Adrenal gland (tissue), 12 donors: ENCODE measurements around the gene FFAR1. TPM values are rescaled to one million over a fixed set of nuclear protein-coding genes. Genes with fewer than 3 reads are reported as not detected.

ENCODE experiments used
- DNase-seq, 7 donors: peaks; one replicate each; pipeline ENCODE4 v3.0.0-alpha.2; 2019 to 2020
- H3K27ac ChIP-seq, 5 donors: fragments of 200-600 bp; sonication (generic) in 4 of 5; 1 replicate in 3 of 5; 2 replicates in 2 of 5; pipeline versions ENCODE4 v1.5.1 to v1.8.0; 2016 to 2020; ENCODE audit warnings: mild to moderate bottlenecking in 1 of 5
- H3K27me3 ChIP-seq: fragments of 200-600 bp; 2 replicates; pipeline ENCODE4 v1.8.0; 2021
- H3K36me3 ChIP-seq, 2 donors: fragments of 200-600 bp; replicated peaks in 1 of 2; 1 replicate in 1 of 2; 2 replicates in 1 of 2; pipeline versions ENCODE4 v1.5.1 to v1.8.0; 2018 to 2022
- H3K4me1 ChIP-seq, 2 donors: fragments of 200-600 bp; replicated peaks in 1 of 2; 1 replicate in 1 of 2; 2 replicates in 1 of 2; pipeline versions ENCODE4 v1.5.1 to v1.8.0; 2018 to 2021
- H3K4me3 ChIP-seq, 4 donors: fragments of 200-600 bp; sonication (generic) in 3 of 4; one replicate each; pipeline ENCODE4 v1.5.1; 2016 to 2018
- H3K9me3 ChIP-seq, 3 donors: fragments of 200-600 bp; sonication (generic) in 1 of 3; replicated peaks in 1 of 3; 1 replicate in 2 of 3; 2 replicates in 1 of 3; pipeline versions ENCODE4 v1.5.1 to v1.8.0; 2016 to 2021
- CTCF ChIP-seq, 6 experiments: fragments of 450-650 bp in 4 of 6; fragments of 200-600 bp in 2 of 6; sonication (generic) in 1 of 6; IDR thresholded peaks; 1 replicate in 5 of 6; 2 replicates in 1 of 6; pipeline versions ENCODE4 v1.5.1 to v1.8.0; 2016 to 2021; ENCODE audit warnings: antibody characterized with exemption in 6 of 6, mild to moderate bottlenecking in 2 of 6, moderate library complexity in 1 of 6
- POLR2A ChIP-seq, 2 donors: fragments of 450-650 bp; IDR thresholded peaks; one replicate each; pipeline ENCODE4 v1.6.1; 2017; ENCODE audit warnings: antibody characterized with exemption in 2 of 2, mild to moderate bottlenecking in 2 of 2, moderate library complexity in 1 of 2
- WGBS, 4 donors: extraction: QIAGEN DNeasy Blood & Tissue Kit in 2 of 4; methylation state at CpG; one replicate each; pipeline versions ENCODE4 v1.1.5 to v1.1.7; 2013 to 2017; 5-methylcytosine and 5-hydroxymethylcytosine counted together
- intact Hi-C, 2 donors: fragments of 100-400 bp; cut with DNase I; formaldehyde crosslinking; loops; one replicate each; pipeline versions ENCODE4 v1.14.1 to v1.15.0; 2022 to 2023
- polyA plus RNA-seq, 3 donors: library from polyadenylated mRNA; stranded (reverse); fragments of 200-250 nt in 2 of 3; fragments of 350-450 nt in 1 of 3; fragmentation: Illumina TruSeq in 1 of 3; extraction: RNeasy Lipid Tissue Mini Kit (QIAGEN cat#74804) in 1 of 3; gene quantifications; one replicate each; pipeline ENCODE4 v1.2.3, GENCODE V29; 2013 to 2014
- total RNA-seq, 9 donors: library from RNA; depleted of rRNA in 4 of 9; stranded (reverse); fragments of >200 nt in 4 of 9; fragments of 120-200 nt in 1 of 9; fragmentation: NEBNext Ultra II Directional in 1 of 9; extraction: Animal tissue kit (Norgen Biotek cat#: 25700) in 1 of 9; gene quantifications; one replicate each; pipeline versions ENCODE4 v1.1.0 to v1.2.4, GENCODE V29; 2013 to 2023
- donor health status: healthy with polysubstance abuse.
- donor health status: Bipolar disorder and iron deficiency.
- donor health status: DM: yes; HTN: yes; CAD: no.
- donor health status: DM: no; HTN: no; CAD: no.
- donor health status: DM: no; HTN: no; CAD: no.
- donor health status: DM: yes; HTN: yes; CAD: no.

FFAR1 gene
- total and polyA plus RNA-seq, 12 donors, result 0.03 to 0.11 TPM; not detected in 10

GRCh38 chr19:35327642-35328041 lies 20.1 kb upstream of the FFAR1 start:
- H3K27ac ChIP-seq, result no peak overlapping the region
- DNase-seq, result no peak
- WGBS, 4 donors, result 81 to 94% (median 87%) methylated on average over 4 of the region's 4 CpGs
- no peak overlapping the region for H3K4me3 ChIP-seq
- H3K27me3 ChIP-seq, result no peaks in the 10 kb centered on the region
- no peaks in the 10 kb centered on the region for H3K36me3 ChIP-seq
- H3K9me3 ChIP-seq, result no peaks in the 10 kb centered on the region
- TF ChIP-seq CTCF (IDR thresholded peaks at IDR 0.05), result no peak
- no peak for TF ChIP-seq POLR2A (IDR thresholded peaks at IDR 0.05)
- no peaks in the 10 kb centered on the region for H3K4me1 ChIP-seq
- intact Hi-C loops, result no loop called here

GRCh38 chr19:35328851-35329285 lies 18.8 kb upstream of the FFAR1 start, which contains the start of gene CD22:
CD22 (plus strand) TSS chr19:35329187; CDS start chr19:35332041, 2,854 bp downstream.
- H3K4me3 ChIP-seq, result no peak within 1 kb of the TSS
- intact Hi-C loops, result no loop called here

GRCh38 chr19:35329323-35329722 lies 18.4 kb upstream of the FFAR1 start:
- Histone ChIP-seq H3K27ac (no peak overlapping the region), H3K36me3 (no peaks in the 10 kb centered on the region), H3K4me1 (no peaks in the 10 kb centered on the region), H3K9me3 (no peaks in the 10 kb centered on the region), H3K4me3 (no peak overlapping the region), H3K27me3 (no peaks in the 10 kb centered on the region)
- TF ChIP-seq POLR2A (IDR thresholded peaks at IDR 0.05) (no peak), CTCF (IDR thresholded peaks at IDR 0.05) (no peak)
- WGBS, 4 donors, result 83 to 90% (median 86%) methylated on average over 1 to 4 of the region's 4 CpGs
- DNase-seq, result no peak
- intact Hi-C loops, result no loop called here

More at GRCh38 chr19:35328851-35329285, 18.8 kb upstream of the FFAR1 start, which contains the start of gene CD22:
- no peak for TF ChIP-seq POLR2A (IDR thresholded peaks at IDR 0.05)
- no peak for TF ChIP-seq CTCF (IDR thresholded peaks at IDR 0.05)
- Histone ChIP-seq H3K9me3 (no peaks in the 10 kb centered on the region), H3K36me3 (no peaks in the 10 kb centered on the region), H3K4me1 (no peaks in the 10 kb centered on the region), H3K27me3 (no peaks in the 10 kb centered on the region), H3K27ac (no peak within 1 kb of the TSS)
- no peak for DNase-seq
- 71 to 82% (median 75%) methylated on average over 12 of the region's 12 CpGs for WGBS, 4 donors

GRCh38 chr19:35330475-35330874 lies 17.2 kb upstream of the FFAR1 start:
- H3K36me3 ChIP-seq, result no peaks in the 10 kb centered on the region
- H3K4me3 ChIP-seq, result no peak overlapping the region
- TF ChIP-seq CTCF (IDR thresholded peaks at IDR 0.05), result no peak
- TF ChIP-seq POLR2A (IDR thresholded peaks at IDR 0.05), result no peak
- no peak for DNase-seq
- no peak overlapping the region for H3K27ac ChIP-seq
- H3K27me3 ChIP-seq, result no peaks in the 10 kb centered on the region
- WGBS, 4 donors, result 73 to 82% (median 78%) methylated on average over 6 to 7 of the region's 7 CpGs
- no peaks in the 10 kb centered on the region for H3K9me3 ChIP-seq
- intact Hi-C loops, result no loop called here
- H3K4me1 ChIP-seq, result no peaks in the 10 kb centered on the region
